HuH-7.5 (cell line): ENCODE measurements around the gene MTMR12.
A peak's percentile ranks its signal among the peaks of the same experiment; 100 is the strongest.
"Not testable (repeated sequence)": the region's sequence is repeated elsewhere in the genome, so short reads cannot be mapped to it uniquely, and the experiment has no call there.

Experiments used
- DNase-seq: peaks from one replicate; pipeline ENCODE4 v3.0.0; 2011; ENCODE audit warnings: low spot score

The MTMR12 gene

GRCh38 chr5:32323741-32324140, 11.0 kb upstream of the MTMR12 start:
- no peak for DNase-seq

DNA sequence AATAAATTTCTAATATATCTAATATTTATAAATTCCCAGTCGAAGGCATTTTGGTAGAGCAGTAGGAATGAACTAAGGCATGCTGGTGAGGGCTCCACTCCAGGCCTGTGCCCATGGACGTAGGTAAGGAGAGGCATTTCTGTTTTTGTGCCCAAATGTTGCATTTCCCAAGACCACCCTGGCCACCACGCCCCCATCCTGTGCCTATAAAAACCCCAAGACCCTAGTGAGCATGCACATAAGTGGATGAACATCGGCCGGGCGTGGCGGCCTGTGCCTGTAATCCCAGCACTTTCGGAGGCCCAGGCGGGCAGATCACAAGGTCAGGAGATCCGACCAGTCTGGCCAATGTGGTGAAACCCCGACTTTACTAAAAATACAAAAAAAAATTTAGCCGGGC, 10.1 kb upstream of the MTMR12 start:
- DNase-seq, result no peak

DNA sequence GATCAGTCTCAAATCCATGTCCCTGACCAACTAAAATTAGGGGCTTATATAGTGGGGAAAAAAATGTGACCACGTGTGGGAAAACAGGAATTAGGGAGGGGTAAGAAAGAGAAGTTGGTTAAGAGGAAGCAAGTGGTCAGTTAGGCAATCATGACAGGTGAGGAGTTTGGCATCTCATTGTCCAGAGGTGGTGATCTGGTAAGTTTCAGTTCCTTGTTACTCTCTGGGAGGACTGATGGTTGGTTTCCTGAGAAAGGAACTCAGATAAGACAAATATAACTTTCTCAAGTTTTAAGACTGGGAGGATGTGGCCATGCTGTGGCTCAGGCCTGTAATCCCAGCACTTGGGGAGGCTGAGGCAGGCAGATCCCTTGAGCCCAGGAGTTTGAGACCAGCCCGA, 9.0 kb upstream of the MTMR12 start:
- not testable (repeated sequence) for DNase-seq

DNA sequence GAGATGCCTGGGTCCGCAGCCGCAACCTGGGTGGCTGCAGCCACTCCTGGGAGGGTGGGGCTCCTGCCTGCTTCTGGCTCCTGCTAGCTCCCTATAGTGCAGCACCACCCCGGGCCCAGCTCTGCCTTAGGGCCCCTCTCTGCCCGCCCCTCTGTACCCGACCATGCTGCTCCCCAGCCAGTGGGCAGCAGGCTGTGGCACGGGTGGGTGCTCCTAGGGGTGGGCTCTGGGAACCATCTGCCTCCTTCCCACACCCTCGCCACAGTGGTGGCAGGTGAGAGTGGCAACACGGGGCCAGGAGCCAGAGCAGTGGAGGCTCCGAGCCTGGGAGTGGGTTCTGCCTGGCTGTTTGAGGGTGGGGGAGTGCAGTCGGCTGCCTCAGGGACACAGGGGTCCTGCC, 7.8 kb upstream of the MTMR12 start:
- DNase-seq, result no peak

- no peak for DNase-seq
Observed at GRCh38 chr5:32319926-32320543, 7.3 kb upstream of the MTMR12 start.

DNA sequence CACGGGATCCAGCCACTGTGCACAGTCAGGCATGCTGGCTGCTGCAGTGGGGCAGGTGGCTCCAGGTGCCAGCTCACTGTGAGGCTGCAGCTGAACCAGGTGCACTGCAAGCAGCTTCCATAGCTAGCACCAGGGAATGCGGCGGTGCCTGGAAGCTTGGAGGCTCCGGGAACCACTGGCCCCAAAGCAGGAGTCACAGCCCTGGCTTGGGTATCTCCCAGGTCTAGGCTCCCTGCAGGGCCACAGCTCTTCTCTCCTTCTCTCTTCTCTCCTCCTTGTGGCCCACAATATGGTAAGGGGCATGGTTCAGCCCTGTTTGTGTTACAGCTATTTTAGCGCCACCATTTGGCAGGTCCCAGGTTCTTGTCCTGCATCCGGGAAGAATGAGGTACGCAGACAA, 6.7 kb upstream of the MTMR12 start:
- DNase-seq, result no peak

DNA sequence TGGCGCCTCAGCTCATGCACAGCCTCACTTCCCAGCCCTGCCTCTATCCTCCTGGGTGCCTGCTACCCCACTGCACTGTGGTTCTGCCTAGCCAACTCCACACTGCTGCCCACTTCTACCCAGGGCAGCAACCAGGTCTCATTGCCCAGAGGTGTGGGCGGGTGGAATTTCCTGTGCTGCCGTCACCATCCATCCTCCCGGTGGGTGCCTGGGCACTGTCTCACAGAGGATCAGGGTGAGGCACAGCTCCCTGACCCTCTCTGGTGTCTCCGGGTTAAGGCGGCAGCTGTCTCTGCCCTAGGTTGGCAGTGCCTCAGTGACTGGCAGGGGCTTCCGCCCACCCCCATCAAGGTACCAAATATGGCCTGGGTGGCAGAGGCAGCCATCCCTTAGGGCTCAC, 4.3 kb upstream of the MTMR12 start:
- DNase-seq, result no peak

- DNase-seq, result no peak
Observed at GRCh38 chr5:32315221-32316014, 2.7 kb upstream of the MTMR12 start.

GRCh38 chr5:32314658-32315057, 1.9 kb upstream of the MTMR12 start:
- no peak for DNase-seq

DNA sequence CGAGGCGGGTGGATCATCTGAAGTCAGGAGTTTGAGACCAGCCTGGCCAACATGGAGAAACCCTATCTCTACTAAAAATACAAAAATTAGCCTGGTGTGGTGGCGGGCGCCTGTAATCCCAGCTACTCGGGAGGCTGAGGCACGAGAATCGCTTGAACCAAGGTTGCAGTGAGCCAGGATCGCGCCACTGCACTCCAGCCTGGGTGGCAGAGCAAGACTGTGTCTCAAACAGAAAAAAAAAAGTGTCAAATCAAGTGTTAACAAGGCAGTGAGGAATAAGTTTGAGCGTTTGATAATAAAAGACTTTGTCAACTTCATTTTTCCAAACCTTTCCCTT, 1.4 kb upstream of the MTMR12 start:
- not testable (repeated sequence) for DNase-seq

- peak; percentile 47 for DNase-seq
Observed at GRCh38 chr5:32312197-32312594, 543 bp downstream of the MTMR12 start.

GRCh38 chr5:32311404-32312196, 1.1 kb downstream of the MTMR12 start:
- DNase-seq, result no peak

DNA sequence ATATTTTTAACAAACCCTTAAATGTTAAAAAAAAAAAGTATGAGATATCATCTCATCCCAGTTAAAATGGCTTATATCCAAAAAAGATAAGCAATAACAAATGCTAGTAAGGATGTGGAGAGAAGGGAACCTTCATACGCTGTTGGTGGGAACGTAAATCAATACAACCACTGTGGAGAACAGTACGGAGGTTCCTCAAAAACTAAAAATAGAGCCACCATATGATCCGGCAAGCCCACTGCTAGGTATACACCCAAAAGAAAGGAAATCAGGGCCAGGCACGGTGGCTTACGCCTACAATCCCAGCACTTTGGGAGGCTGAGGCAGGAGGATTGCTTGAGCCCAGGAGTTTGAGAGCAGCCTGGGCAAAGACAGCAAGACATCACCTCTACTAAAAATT, 3.0 kb downstream of the MTMR12 start:
- no peak for DNase-seq

GRCh38 chr5:32308946-32309345, 3.8 kb downstream of the MTMR12 start:
- DNase-seq, result no peak

GRCh38 chr5:32307769-32308194, 5.0 kb downstream of the MTMR12 start:
- DNase-seq, result no peak

- DNase-seq, result no peak
Observed at GRCh38 chr5:32304622-32305021, 8.1 kb downstream of the MTMR12 start.

- DNase-seq, result no peak
Observed at GRCh38 chr5:32303755-32304120, 9.0 kb downstream of the MTMR12 start.

GRCh38 chr5:32302835-32303754, 9.6 kb downstream of the MTMR12 start:
- DNase-seq, result no peak

DNA sequence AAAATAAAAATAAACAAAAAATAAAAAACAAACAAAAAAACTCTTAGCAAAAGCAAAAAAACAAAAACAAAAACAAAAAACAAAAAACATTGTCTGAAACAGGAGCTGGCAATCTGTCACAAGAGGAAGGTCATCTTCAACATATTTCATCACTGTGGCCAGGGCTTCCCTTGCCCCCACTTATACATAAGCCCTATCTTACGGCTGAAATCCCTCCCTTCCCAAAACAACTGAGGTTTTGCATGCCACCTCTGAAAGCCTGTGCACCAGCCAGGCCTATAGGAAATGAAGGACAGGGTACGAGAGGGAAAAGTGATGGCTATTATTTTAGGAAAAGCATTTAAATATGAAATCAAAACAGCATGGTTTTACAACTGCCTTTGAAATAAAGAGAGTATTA, 10.8 kb downstream of the MTMR12 start:
- no peak for DNase-seq

GRCh38 chr5:32299059-32299677, 13.6 kb downstream of the MTMR12 start:
- no peak for DNase-seq

DNA sequence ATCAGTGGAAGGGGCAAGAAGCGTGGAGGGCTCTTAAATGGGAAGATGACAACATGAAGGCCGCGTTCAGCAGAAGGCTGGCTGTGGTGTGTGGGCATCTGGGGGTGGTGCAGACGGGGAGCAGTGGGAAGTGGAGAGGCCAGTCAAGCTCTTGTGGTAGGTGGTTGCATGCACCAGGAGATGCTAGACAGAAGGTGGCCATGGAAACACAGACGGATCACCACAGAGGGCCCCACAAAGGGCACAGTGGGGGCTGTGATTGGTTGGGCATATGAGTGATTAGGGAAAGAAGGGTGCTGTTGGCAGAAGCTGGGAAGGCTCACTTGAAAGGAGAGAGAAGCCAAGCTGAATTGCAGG, 14.7 kb downstream of the MTMR12 start:
- no peak for DNase-seq
